Bronchial smooth muscle cell (primary cell): ENCODE data around the gene ARFIP1. TPM values are rescaled to one million over a fixed set of nuclear protein-coding genes. Genes with fewer than 3 reads are reported as not detected.

Source experiments
- total RNA-seq: library from RNA; depleted of rRNA; stranded (reverse); fragments of >200 nt; gene quantifications from 2 replicates; pipeline ENCODE4 v1.2.1, GENCODE V29; 2014

Gene ARFIP1, protein sequence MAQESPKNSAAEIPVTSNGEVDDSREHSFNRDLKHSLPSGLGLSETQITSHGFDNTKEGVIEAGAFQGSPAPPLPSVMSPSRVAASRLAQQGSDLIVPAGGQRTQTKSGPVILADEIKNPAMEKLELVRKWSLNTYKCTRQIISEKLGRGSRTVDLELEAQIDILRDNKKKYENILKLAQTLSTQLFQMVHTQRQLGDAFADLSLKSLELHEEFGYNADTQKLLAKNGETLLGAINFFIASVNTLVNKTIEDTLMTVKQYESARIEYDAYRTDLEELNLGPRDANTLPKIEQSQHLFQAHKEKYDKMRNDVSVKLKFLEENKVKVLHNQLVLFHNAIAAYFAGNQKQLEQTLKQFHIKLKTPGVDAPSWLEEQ
- 21.8 and 40.7 TPM in 2 replicates for total RNA-seq

DNA sequence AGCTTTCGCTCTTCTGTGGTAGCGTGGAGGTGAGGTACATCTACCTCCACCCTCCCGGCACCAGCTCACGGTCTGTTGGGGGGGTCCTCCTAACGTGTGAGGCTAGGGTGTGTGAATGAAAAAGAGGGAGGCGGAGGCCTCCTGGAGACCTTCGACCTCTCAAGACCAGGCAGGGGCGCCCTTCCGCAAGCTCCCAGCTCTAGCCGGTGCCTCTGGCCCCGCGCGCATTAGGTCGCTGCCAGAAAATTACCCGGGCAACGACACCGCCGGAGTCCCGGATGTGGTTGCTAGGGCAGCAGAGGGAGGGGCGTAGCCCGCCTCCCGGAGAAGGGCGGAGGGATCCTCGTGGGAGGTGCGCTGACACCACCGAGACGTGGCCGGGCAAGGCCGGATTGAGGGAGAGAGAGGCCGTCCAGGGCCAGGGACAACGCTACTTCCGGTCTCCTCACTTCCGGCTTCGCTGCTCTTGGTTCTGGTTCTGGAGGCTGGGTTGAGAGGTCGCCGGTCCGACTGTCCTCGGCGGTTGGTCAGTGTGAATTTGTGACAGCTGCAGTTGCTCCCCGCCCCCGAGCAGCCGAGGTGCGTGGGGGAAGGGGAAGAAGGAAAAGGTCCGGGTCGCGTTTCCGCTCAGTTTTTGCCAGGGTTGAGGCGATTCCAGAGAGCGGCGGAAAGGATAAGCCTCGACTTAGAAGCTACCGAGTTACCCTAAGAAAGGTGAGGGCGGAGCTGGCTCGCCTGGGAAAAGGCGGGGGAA, at the start of gene ARFIP1, which contains the start of gene TIGD4:
Gene ARFIP1 (plus strand): TSS at position 442 of the 754 bp plus-strand sequence. CDS start 49,680 bp downstream, outside the sequence.
Gene TIGD4 (minus strand): TSS at position 218 of the 754 bp plus-strand sequence. CDS start 8,726 bp downstream, outside the sequence.

DNA sequence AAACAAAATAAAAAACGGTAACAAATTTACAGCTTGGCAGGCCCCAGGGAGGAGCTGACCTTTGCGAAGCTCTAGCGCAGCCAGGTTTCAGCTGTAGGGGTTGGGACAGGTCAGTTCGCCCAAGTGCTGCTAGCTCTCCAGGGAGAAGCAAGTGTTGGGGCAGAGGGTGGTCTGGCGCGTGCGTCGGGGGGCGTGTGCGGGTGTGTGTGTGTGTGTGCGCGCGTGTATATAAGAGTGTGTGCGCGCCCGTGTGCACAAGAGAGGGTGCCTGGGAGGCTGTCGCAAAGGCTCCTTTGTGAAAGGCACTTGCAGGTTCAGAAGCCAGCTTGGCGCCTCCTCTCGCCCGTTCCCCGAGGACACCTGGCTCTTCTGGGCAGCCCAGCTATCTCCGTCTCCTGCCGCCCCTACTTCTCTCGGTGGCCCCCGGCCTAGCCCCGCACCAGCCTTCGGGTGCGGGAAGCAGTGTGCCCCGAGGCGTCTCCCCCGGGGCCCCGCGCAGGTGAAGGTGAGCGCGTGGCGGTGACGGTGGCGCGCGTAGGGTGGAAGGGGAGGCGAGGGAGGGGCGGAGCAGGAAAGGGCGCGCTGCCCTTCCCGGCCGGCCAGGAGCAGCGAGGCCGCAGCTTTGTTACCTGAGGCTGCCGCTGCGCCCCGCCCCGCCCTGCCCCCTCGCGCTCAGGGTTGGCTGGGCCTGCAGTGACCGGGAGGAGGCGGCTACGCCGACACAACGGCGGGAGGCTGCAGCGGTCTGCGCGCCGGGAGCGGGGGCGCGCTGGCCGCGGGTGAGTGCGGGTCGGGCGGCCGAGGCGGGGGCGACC, 156.1 kb downstream of the ARFIP1 start, which contains the start of gene FHDC1:
Gene FHDC1 (plus strand): TSS at position 693 of the 815 bp plus-strand sequence. CDS start 6,735 bp downstream, outside the sequence.

Other genes with a start within 250 kb of the ARFIP1 start
- gene FBXW7, start 243.9 kb upstream of the ARFIP1 start, total RNA-seq, result 62.9 and 150 TPM in 2 replicates
- gene TMEM154, start 100.0 kb upstream of the ARFIP1 start, total RNA-seq, result 0.77 and 2.7 TPM in 2 replicates
- gene TIGD4, start 224 bp upstream of the ARFIP1 start, total RNA-seq, result 0.16 and 0.26 TPM in 2 replicates
- 0.09 and 0.16 TPM in 2 replicates for gene FHDC1, start 156.4 kb downstream of the ARFIP1 start, total RNA-seq